Upper lobe of left lung (tissue), 4 donors: ENCODE measurements around the gene SFN.

Source experiments
- CTCF ChIP-seq, 6 experiments: fragments of 450-650 bp in 4 of 6; fragments of 200-600 bp in 2 of 6; sonication (generic) in 2 of 6; IDR thresholded peaks; one replicate each; pipeline ENCODE4 v1.5.1; 2016 to 2019; ENCODE audit warnings: antibody characterized with exemption in 6 of 6
- POLR2A ChIP-seq, 4 donors: fragments of 450-650 bp; IDR thresholded peaks; one replicate each; pipeline ENCODE4 v1.5.1; 2016 to 2017; ENCODE audit warnings: antibody characterized with exemption in 4 of 4, mild to moderate bottlenecking in 2 of 4
- POLR2AphosphoS5 ChIP-seq, 2 donors: sonication (generic); formaldehyde crosslinking; IDR thresholded peaks; one replicate each; pipeline ENCODE4 v1.5.1; 2017; ENCODE audit warnings: antibody characterized with exemption in 2 of 2

- no peak for TF ChIP-seq POLR2A (IDR thresholded peaks at IDR 0.05)
- TF ChIP-seq CTCF (IDR thresholded peaks at IDR 0.05): no peak
- peak in 1 of 2 donors; percentile 10 for TF ChIP-seq POLR2AphosphoS5 (IDR thresholded peaks at IDR 0.05)
Observed at GRCh38 chr1:26907071-26907917, 44.3 kb downstream of the SFN start.
